Lower leg skin (tissue), 4 donors: Measurements from ENCODE around the gene CCND2. TPM values are rescaled to one million over a fixed set of nuclear protein-coding genes. Genes with fewer than 3 reads are reported as not detected.
"Not testable (repeated sequence)": the region's sequence is repeated elsewhere in the genome, so short reads cannot be mapped to it uniquely, and the experiment has no call there.

Source experiments
- DNase-seq, 2 donors: peaks; one replicate each; pipeline ENCODE4 v3.0.0-alpha.2; 2019; ENCODE audit warnings: low spot score in 2 of 2
- H3K4me3 ChIP-seq: fragments of 200-600 bp; sonication (generic); 2 replicates; pipeline ENCODE4 v1.5.1; 2017; ENCODE audit warnings: mild to moderate bottlenecking, low read depth; ENCODE audit not compliant: poor library complexity, severe bottlenecking
- POLR2A ChIP-seq, 2 donors: fragments of 450-650 bp; IDR thresholded peaks; one replicate each; pipeline ENCODE4 v1.6.1; 2016 to 2017; ENCODE audit warnings: antibody characterized with exemption in 2 of 2, mild to moderate bottlenecking in 1 of 2, moderate library complexity in 1 of 2
- WGBS, 2 donors: methylation state at CpG; one replicate each; pipeline ENCODE4 v1.1.5; 2018; 5-methylcytosine and 5-hydroxymethylcytosine counted together
- intact Hi-C: fragments of 100-400 bp; cut with DNase I; formaldehyde crosslinking; loops from one replicate; pipeline ENCODE4 v1.15.0; 2023; ENCODE audit warnings: low total_unique reads
- total RNA-seq, 4 donors: library from RNA; depleted of rRNA; stranded (reverse); fragments of >200 nt; gene quantifications; one replicate each; pipeline ENCODE4 v1.1.0, GENCODE V29; 2016
- TF ChIP-seq, protein P1 (sequence below), 3 donors: fragments of 450-650 bp; IDR thresholded peaks; one replicate each; pipeline ENCODE4 v1.5.1; 2016; ENCODE audit warnings: antibody characterized with exemption in 3 of 3, mild to moderate bottlenecking in 3 of 3, moderate library complexity in 2 of 3

CCND2 gene
- total RNA-seq, 4 donors from 2014 or later: 14.5 to 29.5 (median 26.6) TPM

DNA sequence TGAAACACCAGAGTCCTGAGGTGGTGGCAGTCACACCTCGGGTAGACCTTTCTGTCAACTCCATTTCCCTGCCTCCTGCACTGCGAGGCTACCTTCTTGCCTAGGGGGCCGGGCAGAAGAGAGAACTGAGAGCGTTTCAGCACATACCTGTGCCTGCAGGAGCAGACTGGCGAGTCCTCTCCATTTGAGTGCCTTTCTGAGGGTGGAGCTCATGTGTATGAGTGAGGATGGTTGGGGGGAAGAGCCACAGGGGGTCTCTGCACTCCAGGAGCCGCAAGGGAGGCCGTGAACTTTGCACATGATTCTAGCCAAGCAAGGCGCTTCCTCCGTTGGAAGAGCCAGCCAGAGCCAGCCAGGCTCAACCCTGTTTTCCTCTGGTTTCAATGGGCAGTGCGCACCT is 31.0 kb upstream of the CCND2 start:
- DNase-seq: no peak
- TF ChIP-seq POLR2A (IDR thresholded peaks at IDR 0.05): no peak
- TF ChIP-seq, protein P1, sequence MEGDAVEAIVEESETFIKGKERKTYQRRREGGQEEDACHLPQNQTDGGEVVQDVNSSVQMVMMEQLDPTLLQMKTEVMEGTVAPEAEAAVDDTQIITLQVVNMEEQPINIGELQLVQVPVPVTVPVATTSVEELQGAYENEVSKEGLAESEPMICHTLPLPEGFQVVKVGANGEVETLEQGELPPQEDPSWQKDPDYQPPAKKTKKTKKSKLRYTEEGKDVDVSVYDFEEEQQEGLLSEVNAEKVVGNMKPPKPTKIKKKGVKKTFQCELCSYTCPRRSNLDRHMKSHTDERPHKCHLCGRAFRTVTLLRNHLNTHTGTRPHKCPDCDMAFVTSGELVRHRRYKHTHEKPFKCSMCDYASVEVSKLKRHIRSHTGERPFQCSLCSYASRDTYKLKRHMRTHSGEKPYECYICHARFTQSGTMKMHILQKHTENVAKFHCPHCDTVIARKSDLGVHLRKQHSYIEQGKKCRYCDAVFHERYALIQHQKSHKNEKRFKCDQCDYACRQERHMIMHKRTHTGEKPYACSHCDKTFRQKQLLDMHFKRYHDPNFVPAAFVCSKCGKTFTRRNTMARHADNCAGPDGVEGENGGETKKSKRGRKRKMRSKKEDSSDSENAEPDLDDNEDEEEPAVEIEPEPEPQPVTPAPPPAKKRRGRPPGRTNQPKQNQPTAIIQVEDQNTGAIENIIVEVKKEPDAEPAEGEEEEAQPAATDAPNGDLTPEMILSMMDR (IDR thresholded peaks at IDR 0.05): no peak
- intact Hi-C loops: no loop called here
- 61 to 71% methylated on average over 10 of the region's 10 CpGs for WGBS, 2 donors
- no peak overlapping the region for H3K4me3 ChIP-seq

DNA sequence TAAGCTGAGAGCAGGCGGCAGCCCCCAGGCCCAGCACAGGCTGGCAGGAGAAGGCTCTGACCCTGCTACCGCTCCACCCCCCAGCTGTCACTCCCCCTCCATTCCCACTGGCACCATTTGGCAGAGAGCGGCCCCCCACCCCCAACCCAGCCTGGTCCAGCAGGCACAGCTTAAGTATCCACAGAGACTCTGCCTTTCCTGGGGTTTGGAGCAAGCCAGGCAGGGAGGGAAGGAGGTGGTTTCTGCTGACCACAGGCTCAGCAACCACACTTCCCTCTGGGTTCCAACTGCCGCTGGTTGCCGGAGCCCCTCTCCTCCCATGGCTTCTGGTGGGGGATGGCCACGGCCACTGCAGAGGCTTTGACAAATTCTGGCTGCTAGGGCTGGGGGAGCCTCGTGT is 30.5 kb upstream of the CCND2 start:
- no peak for DNase-seq
- no peak overlapping the region for H3K4me3 ChIP-seq
- WGBS, 2 donors: 62 to 67% methylated on average over 7 of the region's 7 CpGs
- TF ChIP-seq, protein P1 (IDR thresholded peaks at IDR 0.05): no peak
- TF ChIP-seq POLR2A (IDR thresholded peaks at IDR 0.05): no peak
- intact Hi-C loops: no loop called here

DNA sequence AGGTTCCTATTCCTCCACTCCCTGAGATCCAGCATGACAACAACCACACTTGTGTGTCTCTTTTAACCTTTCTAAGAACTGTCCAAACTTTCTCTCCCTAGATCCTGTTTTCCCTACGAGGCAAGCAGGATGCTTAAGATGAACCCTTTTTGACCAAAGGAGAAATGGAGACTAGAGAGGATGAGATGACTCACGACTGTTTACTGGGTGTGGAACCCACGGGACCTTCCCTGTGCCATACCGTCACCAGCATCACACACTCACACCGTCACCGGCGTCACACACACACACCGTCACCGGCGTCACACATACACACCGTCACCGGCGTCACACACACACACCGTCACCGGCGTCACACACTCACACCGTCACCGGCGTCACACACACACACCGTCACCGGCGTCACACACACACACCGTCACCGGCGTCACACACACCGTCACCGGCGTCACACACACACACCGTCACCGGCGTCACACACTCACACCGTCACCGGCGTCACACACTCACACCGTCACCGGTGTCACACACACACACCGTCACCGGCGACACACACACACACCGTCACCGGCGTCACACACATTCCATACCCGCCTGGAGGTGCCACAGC is 30.0 kb upstream of the CCND2 start:
- H3K4me3 ChIP-seq, DNase-seq, intact Hi-C loops: not testable (repeated sequence)
- WGBS, 2 donors: 86 to 91% methylated on average over 38 to 43 of the region's 43 CpGs

DNA sequence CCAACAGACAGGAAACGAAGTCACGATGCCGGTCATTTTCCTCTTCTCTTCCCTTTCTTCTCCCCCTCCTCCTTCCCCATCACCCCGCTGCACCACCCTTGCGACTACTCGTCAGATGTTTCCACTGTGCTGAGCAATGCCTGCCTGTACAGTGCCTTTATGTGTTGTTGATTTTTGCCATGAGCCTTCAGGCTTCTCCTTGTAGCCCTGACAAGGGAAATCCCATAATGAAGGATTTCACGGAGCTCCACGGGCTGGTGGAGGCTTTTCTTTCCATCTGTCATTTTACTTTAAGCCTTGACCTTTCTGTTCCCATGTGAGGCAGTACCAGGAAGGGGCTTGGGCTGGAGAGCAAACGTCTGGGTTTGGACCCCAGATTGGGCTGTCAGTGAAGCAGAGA is 28.7 kb upstream of the CCND2 start:
- intact Hi-C loops: no loop called here
- 40 to 45% methylated on average over 9 of the region's 9 CpGs for WGBS, 2 donors
- H3K4me3 ChIP-seq: no peak overlapping the region
- DNase-seq: no peak
- no peak for TF ChIP-seq POLR2A (IDR thresholded peaks at IDR 0.05)
- TF ChIP-seq, protein P1 (IDR thresholded peaks at IDR 0.05): no peak

DNA sequence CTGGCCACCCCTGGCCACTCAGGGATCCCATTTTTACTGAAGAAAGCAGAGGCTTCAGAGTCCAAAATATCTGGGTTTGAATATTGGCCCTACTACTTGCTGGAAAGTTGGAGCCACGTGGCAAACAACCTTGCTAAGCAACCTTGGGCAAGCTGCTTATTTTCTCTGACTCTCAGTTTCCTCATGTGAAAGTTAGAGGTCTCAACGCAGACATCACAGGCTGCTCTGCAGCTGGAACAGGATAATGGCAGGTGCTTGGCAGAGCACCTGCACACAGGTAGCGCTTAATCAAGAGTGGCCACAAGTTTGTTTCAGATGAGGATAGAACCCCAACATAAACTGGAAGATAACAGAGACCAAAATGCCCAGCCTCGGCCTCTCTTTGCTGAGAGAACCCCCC is 28.1 kb upstream of the CCND2 start:
- 78 to 89% methylated on average over 4 of the region's 4 CpGs for WGBS, 2 donors
- intact Hi-C loops: no loop called here
- no peak for DNase-seq
- no peak overlapping the region for H3K4me3 ChIP-seq
- TF ChIP-seq, protein P1 (IDR thresholded peaks at IDR 0.05): no peak
- no peak for TF ChIP-seq POLR2A (IDR thresholded peaks at IDR 0.05)

DNA sequence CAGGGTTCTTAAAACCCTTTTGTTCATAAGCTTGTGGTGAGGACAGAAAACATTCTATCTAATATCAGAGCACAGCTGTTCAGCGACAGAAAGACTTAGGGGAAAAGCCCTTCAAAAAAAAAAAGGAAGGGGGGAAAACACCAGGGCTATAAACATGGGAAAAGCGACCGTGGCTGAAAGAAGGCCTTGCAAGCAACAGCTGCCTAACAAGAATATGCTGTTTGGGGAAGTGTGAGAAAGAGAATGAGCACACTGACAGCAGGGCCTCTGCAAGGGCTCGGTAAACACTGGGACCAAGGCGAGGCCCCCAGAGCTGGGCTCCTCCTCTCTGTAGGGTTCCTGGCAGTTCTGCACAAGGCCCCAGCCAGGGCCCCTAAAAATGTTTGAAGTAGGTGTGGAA is 27.4 kb upstream of the CCND2 start:
- 68 to 73% methylated on average over 5 of the region's 5 CpGs for WGBS, 2 donors
- no peak for DNase-seq

More for the DNA sequence above, 27.4 kb upstream of the CCND2 start:
- TF ChIP-seq, protein P1 (IDR thresholded peaks at IDR 0.05): no peak
- TF ChIP-seq POLR2A (IDR thresholded peaks at IDR 0.05): no peak
- no peak overlapping the region for H3K4me3 ChIP-seq
- intact Hi-C loops: no loop called here
